Measurements from ENCODE around the gene ACVR1B.

The ACVR1B gene

DNA sequence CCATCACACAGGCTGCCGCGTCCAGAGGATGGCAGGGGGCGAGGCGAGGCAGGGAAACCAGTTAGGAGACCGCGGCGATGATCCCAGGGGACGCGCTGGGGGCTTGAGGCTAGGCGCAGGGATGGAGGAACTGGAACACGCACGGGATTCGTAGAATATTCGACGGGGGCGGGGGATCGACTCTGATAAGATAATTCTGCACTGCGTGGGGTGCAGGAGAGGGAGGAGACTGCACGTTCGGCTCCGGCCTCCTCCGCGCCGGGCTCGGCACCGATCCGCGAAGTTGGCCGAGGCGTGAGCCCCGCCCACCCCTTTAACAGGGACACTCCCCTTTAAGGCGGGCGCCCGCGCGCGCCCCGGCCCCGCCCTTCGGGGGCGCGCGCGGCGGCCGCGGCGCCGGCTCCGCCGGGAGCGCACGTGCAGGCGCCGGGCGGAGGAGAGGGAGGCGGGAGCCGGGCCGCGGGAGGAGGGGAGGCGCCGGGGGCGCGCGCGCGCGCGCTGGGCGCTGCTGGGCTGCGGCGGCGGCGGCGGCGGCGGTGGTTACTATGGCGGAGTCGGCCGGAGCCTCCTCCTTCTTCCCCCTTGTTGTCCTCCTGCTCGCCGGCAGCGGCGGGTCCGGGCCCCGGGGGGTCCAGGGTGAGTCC is at the start of gene ACVR1B:
Gene ACVR1B, plus strand, starts transcription at position 501 of the 644 bp plus-strand sequence. Its CDS starts 45 bp downstream, at position 546.
- DNase-seq (ENCODE audit: low read depth): peak; percentile 73
- peak within 1 kb of the TSS; percentile 91 for H3K4me3 ChIP-seq (ENCODE audit: low read depth, low read length)

DNA sequence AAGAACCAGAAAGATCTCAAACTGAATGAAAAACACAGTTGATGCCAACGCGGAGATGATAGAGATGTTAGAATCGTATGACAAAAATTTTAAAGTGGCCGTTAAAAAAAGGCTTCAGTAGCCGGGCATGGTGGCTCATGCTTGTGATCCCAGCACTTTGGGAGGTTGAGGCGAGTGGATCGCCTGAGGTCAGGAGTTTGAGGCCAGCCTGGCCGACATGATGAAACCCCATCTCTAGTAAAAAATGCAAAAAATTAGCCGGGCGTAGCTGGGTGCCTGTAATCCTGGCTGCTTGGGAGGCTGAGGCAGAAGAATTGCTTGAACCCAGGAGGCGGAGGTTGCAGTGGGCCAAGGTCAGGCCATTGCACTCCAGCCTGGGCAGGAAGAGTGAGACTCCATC is 49.6 kb upstream of the ACVR1B start:
- no peak overlapping the region for H3K4me3 ChIP-seq (ENCODE audit: low read depth, low read length)
- no peak for DNase-seq (ENCODE audit: low read depth)

DNA sequence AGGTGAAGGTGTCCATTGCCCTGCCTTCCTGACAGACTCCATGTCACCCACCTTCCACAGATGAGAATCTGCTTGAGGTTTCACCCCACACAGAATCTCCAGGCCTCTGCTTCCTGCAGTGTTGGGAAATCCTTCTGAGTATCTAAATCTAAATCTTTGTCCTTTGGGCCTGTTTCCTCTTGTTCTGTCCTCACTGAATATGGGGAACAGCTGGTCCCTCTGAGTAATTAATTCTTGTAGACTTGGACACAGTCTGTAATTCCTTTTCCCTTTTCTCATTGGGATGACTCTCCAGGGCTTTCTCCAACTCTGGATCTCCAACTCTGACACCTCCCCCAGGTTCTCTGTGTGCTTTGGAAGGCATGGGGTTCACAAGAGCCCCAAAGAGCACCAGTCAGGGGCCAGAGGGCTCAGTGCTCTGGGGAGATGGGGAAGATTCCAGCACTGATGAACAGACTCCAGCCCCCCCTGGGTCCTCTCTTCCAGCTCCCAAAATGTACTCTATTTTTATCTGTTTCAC is 46.5 kb upstream of the ACVR1B start:
- no peak overlapping the region for H3K4me3 ChIP-seq (ENCODE audit: low read depth, low read length)
- DNase-seq (ENCODE audit: low read depth): peak; percentile 47

DNA sequence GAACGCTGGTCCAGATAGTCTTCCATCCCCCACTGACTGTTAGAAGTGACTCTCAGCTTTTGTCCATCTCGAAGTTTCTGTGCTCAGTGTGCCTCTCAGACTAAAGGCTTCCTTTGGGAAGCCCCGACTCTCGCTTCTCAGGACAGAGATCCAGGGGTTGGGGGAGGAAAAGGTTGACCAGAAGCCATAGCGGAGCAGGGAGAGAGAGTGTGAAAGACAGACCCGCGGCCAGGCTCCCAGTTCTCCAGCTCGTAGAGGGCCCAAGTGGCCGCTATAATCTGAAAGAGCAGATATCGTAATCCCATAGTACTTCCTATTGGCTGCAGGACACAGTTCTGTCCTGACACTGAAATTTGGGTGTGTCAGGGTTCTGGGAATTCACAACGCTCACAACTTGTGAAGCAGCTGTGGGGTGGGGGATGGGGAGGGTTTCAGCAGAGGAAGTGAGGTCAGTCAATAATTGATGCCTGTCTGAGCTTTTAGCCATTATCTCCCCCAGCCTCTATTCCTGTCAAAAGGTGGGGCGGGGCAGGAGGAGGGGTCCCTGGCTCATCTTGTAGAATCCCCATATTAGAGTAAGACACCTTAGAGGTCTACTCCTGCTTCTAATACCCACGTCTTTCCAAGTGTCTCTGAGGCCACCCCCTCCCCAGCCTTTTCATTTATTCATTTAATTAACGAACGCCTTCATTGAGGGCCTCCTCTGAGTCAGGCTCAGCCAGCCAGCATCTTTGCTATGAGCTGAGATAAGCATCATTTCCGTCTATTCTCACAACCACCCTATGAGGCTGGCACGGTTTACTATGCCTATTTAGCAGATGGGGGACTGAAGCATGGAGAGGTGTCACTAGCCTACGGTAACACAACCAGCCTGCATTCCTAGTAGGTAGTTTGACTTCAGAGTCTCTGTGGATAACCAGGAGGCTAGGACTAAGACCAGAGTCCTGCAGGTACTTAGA is 45.7 kb upstream of the ACVR1B start:
- H3K4me3 ChIP-seq (ENCODE audit: low read depth, low read length): no peak overlapping the region

DNA sequence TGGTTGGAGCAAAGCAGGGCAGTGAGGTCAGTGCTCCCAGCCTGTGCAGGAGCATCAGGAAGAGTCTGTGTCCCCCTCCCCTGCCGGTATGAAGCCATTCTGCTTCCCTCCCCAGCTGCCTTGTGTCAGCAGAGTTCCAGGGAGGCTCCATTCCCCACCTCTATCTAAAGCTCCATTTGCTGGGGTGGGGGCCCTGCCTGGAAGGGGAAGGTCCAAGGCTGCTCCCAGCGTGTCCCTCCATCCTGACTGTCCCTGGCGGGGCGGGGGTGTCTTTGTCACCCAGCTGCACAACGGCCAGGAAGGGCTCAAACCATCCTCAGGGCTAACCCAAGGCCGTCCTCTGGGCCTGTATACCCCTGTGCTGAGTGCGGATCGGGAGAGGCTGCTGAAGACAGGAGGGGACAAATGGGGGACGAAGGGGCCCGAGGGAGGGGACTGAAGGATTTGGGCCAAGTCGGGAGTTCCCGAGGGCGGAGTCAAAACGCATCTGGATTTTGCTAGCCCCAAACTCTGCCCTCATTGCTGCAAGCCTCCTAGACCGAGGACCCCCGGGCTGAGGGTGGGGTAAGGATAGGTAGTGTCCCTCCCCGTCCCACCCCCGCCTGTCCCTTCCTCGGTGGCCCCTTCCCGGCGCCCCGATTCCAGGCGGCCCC is 44.9 kb upstream of the ACVR1B start:
- DNase-seq (ENCODE audit: low read depth): no peak

More for the DNA sequence above, 45.7 kb upstream of the ACVR1B start:
- DNase-seq (ENCODE audit: low read depth): no peak

DNA sequence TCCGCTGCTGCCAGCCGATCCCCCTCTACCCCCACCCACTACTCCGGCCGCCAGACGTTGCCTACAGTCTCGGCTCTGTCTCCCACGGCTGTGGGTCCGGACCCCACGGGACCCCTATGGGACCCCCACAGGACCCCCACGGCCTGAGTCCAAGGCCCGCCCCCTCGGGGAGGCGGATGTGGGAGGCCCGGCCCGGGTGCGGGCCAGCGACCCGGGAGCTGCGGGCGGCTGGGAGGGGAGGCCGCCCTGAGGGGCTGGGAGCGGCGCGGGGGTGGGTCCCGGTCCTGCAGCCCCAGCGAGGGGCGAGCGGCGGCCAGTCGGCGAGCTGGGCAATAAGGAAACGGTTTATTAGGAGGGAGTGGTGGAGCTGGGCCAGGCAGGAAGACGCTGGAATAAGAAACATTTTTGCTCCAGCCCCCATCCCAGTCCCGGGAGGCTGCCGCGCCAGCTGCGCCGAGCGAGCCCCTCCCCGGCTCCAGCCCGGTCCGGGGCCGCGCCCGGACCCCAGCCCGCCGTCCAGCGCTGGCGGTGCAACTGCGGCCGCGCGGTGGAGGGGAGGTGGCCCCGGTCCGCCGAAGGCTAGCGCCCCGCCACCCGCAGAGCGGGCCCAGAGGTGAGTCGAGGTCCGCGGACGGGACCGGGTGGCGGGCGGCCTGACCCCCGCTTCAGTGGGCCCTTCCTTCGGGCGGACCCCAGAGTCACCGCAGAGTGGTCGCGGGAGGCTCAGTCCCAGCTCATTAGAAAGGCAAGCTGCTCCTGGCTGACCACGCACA is 44.2 kb upstream of the ACVR1B start, which contains the start of gene ACVRL1:
Gene ACVRL1, plus strand, starts transcription at position 422 of the 773 bp plus-strand sequence. CDS start 4,971 bp downstream, outside the sequence.
- H3K4me3 ChIP-seq (ENCODE audit: low read depth, low read length): peak within 1 kb of the TSS; percentile 47
- no peak for DNase-seq (ENCODE audit: low read depth)

More for the DNA sequence above, 44.9 kb upstream of the ACVR1B start:
- peak overlapping the region; percentile 47 for H3K4me3 ChIP-seq (ENCODE audit: low read depth, low read length)

DNA sequence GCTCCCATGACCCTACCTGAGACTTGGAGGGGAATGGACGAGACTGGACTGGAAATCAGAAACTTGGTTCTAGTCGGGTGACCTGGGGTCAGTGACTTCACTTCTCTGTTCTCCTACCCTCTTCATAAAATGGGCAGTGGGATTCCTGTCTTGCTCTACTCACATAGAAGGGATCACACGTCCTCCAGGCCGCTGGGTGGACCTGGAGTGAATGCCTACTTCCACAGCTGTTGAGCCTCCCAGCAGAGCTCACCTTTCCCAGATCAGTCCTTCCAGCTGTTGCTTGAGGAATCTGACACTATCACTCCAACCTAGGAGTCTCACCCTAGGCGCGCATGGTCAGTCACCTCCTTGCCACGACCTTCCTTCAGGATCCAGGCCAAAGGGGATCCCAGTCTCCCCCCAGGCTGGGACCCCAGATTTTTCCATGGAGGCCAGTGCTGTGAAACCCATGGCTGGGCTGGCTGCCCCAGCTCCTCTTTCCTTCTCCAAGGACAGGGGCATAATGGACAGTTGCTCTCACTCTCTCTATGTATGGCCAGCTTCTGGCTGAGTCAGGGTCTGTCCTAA is 43.6 kb upstream of the ACVR1B start:
- no peak for DNase-seq (ENCODE audit: low read depth)
- peak overlapping the region; percentile 47 for H3K4me3 ChIP-seq (ENCODE audit: low read depth, low read length)

DNA sequence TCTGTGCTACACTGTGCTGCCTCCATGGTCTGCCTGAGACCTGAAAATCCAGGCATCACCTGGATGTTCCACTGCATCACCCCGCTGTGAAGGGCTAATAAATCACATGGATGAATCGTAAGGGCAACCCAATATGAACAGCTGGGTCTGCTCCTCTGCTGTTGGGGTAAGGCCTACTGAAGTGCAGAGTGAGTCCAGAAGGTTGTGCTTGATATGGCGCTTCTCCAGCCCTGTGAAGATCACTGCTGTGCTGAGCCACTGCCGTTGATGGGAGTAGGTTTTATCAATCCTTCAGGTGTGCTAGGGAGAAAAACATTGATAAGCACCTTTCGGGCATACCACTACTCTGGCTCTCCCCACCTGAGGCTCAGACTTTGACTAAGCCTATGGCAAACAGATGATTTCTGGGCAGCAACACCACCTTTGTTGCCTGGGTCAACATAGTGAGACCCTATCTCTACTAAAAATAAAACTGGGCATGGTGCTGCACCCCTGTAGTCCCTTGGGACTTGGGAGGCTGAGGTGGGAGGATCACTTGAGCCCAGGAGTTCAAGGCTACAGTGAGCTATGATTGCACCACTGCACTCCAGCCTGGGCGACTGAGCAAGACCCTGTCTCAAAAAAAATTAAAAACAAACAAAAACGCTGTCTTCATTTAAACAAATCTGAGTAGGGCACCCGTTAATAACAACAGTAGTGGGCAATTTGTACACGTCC is 42.5 kb upstream of the ACVR1B start:
- no peak for DNase-seq (ENCODE audit: low read depth)
- no peak overlapping the region for H3K4me3 ChIP-seq (ENCODE audit: low read depth, low read length)

DNA sequence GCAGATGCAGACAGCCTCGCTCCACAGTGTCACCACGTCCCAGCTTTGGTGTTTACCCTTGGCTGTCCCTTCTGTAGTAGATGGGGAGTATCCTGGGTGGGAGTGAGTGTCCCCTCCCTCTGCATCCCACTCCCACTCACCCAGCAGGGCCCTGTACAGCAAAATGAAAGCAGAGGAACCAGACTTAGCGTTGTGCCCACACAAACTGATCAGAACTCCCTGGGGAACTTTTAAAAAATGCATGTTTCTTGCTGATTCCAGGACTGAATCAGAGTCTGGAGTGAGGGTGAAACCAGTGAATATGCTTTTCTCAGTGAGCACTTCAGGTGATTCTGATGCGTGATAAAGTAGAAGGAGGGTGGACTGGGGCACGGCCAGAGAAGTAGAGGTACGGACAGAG is 41.3 kb upstream of the ACVR1B start:
- H3K4me3 ChIP-seq (ENCODE audit: low read depth, low read length): no peak overlapping the region
- DNase-seq (ENCODE audit: low read depth): no peak

DNA sequence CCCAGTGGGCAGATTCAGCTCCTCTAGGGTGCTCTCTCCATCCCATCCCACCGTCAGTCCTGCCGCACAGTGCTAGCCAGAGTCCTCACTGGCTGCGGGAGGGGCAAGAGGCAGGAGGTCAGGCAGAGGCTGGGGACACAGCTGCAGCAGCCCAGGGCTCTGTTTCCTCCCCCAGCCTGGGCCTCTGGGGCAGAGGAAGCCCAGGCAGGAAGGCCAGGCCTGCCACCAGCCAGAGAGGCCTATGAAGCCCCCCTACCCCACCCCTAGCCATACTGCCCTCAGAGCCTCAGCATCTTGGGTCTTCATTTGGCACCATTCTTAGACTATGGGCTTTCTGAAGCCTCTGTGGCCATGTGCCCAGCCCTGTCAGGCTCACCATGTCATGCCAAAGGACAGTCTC is 40.8 kb upstream of the ACVR1B start:
- H3K4me3 ChIP-seq (ENCODE audit: low read depth, low read length): no peak overlapping the region
- DNase-seq (ENCODE audit: low read depth): no peak

DNA sequence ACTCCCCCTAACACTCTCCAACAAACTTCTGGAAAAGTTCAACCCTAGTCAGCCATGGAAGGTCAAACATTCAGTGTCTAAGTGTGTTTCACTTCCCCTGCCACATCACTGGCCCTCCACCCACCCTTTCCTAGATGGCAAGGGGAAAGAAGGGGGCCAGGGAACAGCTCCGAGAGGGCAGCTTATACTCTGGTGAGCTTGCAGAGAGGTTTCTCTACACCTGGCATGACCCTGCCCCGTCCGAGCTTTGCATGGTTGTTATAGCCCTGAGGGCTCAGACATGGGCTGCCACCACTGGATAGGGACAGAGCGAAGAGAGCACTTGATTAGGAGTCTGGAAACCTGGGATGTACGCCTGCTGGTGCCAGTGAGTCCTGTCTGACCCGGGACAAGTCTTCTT is 40.2 kb upstream of the ACVR1B start:
- no peak for DNase-seq (ENCODE audit: low read depth)
- H3K4me3 ChIP-seq (ENCODE audit: low read depth, low read length): no peak overlapping the region

DNA sequence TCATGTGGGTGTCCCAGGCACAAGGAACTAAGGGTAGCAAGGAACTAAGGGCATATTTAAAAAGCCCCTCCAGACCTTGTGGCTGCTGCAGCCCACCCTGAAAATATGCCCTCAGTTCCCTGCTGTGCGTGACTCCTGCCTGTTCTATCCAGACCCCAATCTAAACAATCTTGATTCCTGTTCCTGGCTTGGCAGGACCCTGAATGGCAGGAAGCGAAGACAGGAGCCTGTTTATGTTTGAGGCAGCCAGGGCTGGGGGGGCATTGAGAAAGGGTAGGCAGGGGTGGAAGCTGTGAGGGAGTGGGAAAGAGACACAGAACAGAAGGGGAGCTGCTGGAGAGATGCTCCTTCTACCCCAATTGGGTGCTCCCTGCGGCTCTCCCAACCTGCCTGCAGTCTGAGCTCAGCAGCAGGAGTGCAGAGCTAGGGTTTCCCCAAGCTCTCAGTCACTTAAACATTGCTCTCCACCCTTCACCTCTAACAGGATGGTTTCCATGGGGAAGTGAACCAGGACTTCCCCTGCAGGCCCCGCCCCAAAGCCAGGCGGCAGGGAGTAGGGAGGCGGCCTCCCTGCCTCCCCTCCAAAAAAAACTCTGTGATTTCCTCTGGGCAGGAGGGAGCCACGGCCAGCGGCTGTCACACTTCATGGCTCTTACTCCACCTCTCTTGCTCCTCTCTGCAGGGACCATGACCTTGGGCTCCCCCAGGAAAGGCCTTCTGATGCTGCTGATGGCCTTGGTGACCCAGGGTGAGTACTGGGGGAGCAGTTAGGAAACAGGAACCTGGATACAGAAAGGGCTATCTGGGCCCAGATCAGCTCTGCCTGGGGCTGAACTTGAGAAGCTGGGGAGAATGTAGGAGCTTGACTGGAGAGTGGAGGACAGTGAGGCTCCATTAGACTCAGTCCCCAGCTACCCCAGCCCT is 39.4 kb upstream of the ACVR1B start:
- no peak for DNase-seq (ENCODE audit: low read depth)
- no peak overlapping the region for H3K4me3 ChIP-seq (ENCODE audit: low read depth, low read length)

DNA sequence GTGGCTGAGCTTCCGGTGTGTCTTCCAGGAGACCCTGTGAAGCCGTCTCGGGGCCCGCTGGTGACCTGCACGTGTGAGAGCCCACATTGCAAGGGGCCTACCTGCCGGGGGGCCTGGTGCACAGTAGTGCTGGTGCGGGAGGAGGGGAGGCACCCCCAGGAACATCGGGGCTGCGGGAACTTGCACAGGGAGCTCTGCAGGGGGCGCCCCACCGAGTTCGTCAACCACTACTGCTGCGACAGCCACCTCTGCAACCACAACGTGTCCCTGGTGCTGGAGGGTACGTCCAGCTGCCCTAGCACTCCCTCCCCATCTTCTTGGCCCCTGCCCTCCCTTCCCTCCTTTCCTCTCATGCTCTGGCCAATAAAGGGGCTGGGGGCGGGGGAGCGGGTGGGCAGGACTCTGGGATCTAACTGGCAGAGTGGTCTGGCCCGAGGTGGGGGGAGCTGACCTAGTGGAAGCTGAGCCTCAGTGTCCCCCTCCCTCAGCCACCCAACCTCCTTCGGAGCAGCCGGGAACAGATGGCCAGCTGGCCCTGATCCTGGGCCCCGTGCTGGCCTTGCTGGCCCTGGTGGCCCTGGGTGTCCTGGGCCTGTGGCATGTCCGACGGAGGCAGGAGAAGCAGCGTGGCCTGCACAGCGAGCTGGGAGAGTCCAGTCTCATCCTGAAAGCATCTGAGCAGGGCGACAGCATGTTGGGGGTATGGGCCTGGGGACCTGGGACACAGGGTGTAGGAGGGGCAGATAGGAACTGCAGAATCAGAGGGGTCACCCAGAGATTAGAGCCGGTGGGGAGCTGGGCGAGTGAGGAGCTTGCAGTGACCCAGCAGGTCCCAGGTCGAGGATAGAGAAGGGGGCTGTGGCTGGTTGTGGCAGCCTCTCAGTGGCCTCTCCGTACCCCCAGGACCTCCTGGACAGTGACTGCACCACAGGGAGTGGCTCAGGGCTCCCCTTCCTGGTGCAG is 38.1 kb upstream of the ACVR1B start:
- H3K4me3 ChIP-seq (ENCODE audit: low read depth, low read length): no peak overlapping the region
- no peak for DNase-seq (ENCODE audit: low read depth)

DNA sequence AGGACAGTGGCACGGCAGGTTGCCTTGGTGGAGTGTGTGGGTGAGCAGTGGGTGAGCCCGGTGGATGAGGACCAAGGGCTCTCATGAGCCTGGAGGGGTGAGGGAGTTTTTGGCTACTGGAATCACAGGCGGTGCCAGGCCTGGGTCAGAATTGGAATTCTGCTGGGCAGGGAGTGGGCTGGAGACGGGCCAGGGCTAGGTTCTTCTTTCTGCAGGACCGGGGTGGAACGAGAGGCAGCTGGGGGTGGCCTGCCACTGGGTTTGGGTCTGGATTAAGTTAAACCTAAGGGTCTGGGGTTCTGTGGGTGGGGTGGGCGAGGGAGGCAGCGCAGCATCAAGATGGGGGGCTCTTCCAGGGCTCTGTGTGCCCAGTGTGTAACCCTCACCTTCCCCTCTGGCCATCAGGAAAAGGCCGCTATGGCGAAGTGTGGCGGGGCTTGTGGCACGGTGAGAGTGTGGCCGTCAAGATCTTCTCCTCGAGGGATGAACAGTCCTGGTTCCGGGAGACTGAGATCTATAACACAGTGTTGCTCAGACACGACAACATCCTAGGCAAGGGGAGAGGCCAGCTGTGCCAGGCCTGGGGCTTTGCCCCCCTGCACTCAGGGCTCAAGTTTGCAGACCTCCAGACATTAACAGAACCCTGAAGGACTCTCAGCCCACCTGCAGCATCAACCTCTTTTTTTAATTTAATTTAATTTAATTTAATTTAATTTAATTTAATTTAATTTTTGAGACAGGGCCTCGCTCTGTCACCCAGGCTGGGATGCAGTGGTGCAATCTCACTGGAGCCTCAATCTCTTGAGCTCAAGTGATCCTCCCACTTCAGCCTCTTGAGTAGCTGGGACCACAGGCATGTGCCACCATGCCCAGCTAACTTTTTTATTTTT is 37.2 kb upstream of the ACVR1B start:
- DNase-seq (ENCODE audit: low read depth): no peak
- H3K4me3 ChIP-seq (ENCODE audit: low read depth, low read length): no peak overlapping the region

DNA sequence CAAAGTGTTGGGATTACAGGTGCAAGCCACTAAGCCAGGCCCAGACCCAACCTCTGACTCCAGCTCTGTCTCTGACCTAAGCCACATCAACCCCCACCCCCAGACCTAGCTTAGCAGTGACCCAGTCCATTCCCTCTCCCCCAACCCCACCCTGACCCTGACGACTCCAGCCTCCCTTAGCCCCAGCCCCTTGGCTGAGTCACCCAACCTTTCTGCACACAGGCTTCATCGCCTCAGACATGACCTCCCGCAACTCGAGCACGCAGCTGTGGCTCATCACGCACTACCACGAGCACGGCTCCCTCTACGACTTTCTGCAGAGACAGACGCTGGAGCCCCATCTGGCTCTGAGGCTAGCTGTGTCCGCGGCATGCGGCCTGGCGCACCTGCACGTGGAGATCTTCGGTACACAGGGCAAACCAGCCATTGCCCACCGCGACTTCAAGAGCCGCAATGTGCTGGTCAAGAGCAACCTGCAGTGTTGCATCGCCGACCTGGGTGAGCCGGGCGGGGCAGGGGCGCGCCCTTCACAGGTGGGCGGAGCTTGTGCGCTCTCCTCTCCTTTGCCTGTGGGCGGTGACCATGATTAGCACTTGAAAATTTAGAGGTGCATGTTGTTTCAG is 36.4 kb upstream of the ACVR1B start:
- H3K4me3 ChIP-seq (ENCODE audit: low read depth, low read length): no peak overlapping the region
- DNase-seq (ENCODE audit: low read depth): no peak
